Measurements from ENCODE around the gene ANP32D. TPM values are rescaled to one million over a fixed set of nuclear protein-coding genes. Genes with fewer than 3 reads are reported as not detected.
"Not testable (repeated sequence)": the region's sequence is repeated elsewhere in the genome, so short reads cannot be mapped to it uniquely, and the experiment has no call there.

ANP32D gene
- total and polyA plus RNA-seq, 8 donors: 0.17 to 0.43 (median 0.29) TPM; not detected in 4

DNA sequence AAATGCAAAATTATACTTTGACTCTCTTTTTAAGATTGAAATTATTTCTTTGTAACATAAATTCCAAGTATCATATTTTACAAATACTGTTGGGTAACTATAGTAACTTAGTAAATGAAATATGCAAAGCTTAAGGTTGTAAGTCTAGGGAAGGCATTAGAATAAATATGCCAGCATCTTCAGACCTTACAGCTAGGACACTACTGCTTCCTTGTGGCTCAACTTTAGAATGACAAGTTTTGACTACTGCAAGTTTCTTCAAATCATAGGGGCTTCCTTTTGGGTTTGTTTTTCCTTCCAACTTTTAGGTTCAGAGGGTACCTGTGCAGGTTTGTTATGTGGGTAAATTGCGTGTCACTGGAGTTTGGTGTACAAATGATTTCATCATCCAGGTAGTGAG, 17.7 kb upstream of the ANP32D start:
- no peak overlapping the region for H3K4me3 ChIP-seq
- H3K4me1 ChIP-seq: no peaks in the 10 kb centered on the region
- TF ChIP-seq, protein P1, sequence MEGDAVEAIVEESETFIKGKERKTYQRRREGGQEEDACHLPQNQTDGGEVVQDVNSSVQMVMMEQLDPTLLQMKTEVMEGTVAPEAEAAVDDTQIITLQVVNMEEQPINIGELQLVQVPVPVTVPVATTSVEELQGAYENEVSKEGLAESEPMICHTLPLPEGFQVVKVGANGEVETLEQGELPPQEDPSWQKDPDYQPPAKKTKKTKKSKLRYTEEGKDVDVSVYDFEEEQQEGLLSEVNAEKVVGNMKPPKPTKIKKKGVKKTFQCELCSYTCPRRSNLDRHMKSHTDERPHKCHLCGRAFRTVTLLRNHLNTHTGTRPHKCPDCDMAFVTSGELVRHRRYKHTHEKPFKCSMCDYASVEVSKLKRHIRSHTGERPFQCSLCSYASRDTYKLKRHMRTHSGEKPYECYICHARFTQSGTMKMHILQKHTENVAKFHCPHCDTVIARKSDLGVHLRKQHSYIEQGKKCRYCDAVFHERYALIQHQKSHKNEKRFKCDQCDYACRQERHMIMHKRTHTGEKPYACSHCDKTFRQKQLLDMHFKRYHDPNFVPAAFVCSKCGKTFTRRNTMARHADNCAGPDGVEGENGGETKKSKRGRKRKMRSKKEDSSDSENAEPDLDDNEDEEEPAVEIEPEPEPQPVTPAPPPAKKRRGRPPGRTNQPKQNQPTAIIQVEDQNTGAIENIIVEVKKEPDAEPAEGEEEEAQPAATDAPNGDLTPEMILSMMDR (IDR thresholded peaks at IDR 0.05): peak; percentile 8 to 42
- H3K36me3 ChIP-seq: no peaks in the 10 kb centered on the region
- H3K27ac ChIP-seq: no peak overlapping the region
- peak; percentile 71 for ATAC-seq
- no peaks in the 10 kb centered on the region for H3K27me3 ChIP-seq
- H3K9me3 ChIP-seq: peaks cover 0 to 5% of the 10 kb centered on the region in 2 donors
- peak in 2 of 4 donors; percentile 8 to 44 for DNase-seq
- intact Hi-C loops (cut with DNase I): no loop called here

DNA sequence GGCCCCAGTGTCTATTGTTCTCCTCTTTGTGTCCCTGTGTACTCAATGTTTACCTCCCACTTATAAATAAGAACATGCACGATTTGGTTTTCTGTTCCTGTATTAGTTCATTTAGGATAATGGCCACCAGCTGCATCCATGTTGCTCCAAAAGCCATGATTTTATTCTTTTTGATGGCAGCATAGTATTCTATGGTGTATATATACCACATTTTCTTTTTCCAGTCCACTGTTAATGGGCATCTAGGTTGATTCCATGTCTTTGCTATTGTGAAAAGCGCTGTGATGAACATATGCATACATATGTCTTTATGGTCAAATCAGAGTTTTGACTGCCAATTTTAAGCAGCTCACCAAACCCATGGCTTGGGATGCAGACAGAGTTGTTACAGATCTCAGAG, 17.2 kb upstream of the ANP32D start:
- H3K27me3 ChIP-seq: no peaks in the 10 kb centered on the region
- TF ChIP-seq, protein P1 (IDR thresholded peaks at IDR 0.05): no peak
- DNase-seq (no peak), ATAC-seq (no peak)
- H3K27ac ChIP-seq: no peak overlapping the region
- peaks cover 0 to 4% of the 10 kb centered on the region in 2 donors for H3K9me3 ChIP-seq
- intact Hi-C loops (cut with DNase I): no loop called here
- no peaks in the 10 kb centered on the region for H3K36me3 ChIP-seq
- H3K4me3 ChIP-seq: no peak overlapping the region
- H3K4me1 ChIP-seq: no peaks in the 10 kb centered on the region

DNA sequence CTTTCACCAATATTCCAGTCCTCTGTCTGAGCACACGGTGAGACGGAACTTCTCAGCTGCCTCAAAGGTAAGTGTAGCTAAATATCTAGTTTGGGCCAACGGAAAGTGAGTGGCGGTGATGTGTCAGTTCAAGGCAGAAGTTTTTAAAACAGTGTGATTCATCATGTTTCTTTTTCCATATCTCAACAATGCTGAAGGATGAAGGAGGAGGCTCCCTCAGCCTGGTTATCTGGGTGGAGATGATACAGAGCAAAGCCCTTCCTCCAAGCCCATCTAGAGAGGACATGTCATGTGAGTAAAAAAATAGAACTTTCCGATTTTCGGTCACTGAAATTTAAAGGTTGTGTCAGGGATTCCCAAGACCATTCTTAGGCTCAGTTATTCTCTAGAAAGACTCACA, 13.1 kb upstream of the ANP32D start:
- H3K27me3 ChIP-seq: no peaks in the 10 kb centered on the region
- H3K27ac ChIP-seq: no peak overlapping the region
- H3K4me1 ChIP-seq: no peaks in the 10 kb centered on the region
- H3K36me3 ChIP-seq: no peaks in the 10 kb centered on the region
- TF ChIP-seq, protein P1 (IDR thresholded peaks at IDR 0.05): no peak
- intact Hi-C loops (cut with DNase I): no loop called here
- no peak for ATAC-seq
- DNase-seq: no peak
- no peaks in the 10 kb centered on the region for H3K9me3 ChIP-seq
- H3K4me3 ChIP-seq: no peak overlapping the region

DNA sequence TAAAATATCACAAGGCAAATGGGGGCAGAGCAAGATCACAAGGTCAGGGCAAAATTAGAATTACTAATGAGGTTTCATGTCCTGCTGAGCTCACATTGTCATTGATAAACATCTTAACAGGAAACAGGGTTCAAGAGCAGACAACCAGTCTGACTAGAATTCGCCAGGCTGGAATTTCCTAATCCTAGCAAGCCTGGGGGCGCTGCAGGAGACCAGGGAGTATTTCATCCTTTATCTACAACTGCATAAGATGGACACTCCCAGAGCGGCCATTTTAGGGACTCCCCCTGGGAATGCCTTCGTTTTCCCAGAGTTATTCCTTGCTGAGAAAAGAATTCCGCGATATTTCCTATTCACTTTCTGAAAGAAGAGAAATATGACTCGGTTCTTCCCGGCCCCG, 3.3 kb upstream of the ANP32D start:
- intact Hi-C loops (cut with DNase I); DNase-seq; H3K4me1 ChIP-seq; H3K27me3 ChIP-seq; H3K4me3 ChIP-seq; H3K27ac ChIP-seq; ATAC-seq; H3K36me3 ChIP-seq: not testable (repeated sequence)
- H3K9me3 ChIP-seq: peaks cover 0 to 56% of the 10 kb centered on the region in 2 donors

DNA sequence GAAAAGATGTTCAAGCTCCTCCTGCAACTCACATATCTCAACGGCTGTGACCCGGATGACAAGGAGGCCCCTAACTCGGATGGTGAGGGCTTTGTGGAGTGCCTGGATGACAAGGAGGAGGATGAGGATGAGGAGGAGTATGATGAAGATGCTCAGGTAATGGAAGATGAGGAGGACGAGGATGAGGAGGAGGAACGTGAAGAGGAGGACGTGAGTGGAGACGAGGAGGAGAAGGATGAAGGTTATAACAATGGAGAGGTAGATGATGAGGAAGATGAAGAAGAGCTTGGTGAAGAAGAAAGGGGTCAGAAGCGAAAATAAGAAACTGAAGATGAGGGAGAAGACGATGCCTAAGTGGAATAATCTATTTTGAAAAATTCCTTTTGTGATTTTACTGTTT, 702 bp downstream of the ANP32D start:
- Histone ChIP-seq H3K27me3 (no peaks in the 10 kb centered on the region), H3K9me3 (peaks cover 0 to 46% of the 10 kb centered on the region in 2 donors), H3K4me3 (no peak overlapping the region), H3K36me3 (no peaks in the 10 kb centered on the region), H3K4me1 (no peaks in the 10 kb centered on the region), H3K27ac (no peak overlapping the region)
- TF ChIP-seq, protein P1 (IDR thresholded peaks at IDR 0.05): no peak
- no peak for DNase-seq
- no peak for ATAC-seq
- intact Hi-C loops (cut with DNase I): no loop called here

DNA sequence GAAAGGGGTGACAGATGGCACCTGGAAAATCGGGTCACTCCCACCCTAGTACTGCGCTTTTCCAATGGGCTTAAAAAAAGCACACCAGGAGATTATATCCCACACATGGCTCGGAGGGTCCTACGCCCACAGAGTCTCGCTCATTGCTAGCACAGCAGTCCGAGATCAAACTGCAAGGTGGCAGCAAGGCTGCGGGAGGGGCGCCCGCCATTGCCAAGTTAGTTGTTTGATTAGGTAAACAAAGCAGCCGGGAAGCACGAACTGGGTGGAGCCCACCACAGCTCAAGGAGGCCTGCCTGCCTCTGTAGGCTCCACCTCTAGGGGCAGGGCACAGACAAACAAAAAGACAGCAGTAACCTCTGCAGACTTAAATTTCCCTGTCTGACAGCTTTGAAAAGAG, 2.1 kb downstream of the ANP32D start:
- ATAC-seq; H3K27me3 ChIP-seq; H3K36me3 ChIP-seq; H3K4me3 ChIP-seq; intact Hi-C loops (cut with DNase I); DNase-seq; H3K4me1 ChIP-seq; H3K27ac ChIP-seq: not testable (repeated sequence)
- peaks cover 0 to 32% of the 10 kb centered on the region in 2 donors for H3K9me3 ChIP-seq

All from left lung (tissue), 10 donors.